ENCODE results near the gene PIEZO2.

Gene PIEZO2

DNA sequence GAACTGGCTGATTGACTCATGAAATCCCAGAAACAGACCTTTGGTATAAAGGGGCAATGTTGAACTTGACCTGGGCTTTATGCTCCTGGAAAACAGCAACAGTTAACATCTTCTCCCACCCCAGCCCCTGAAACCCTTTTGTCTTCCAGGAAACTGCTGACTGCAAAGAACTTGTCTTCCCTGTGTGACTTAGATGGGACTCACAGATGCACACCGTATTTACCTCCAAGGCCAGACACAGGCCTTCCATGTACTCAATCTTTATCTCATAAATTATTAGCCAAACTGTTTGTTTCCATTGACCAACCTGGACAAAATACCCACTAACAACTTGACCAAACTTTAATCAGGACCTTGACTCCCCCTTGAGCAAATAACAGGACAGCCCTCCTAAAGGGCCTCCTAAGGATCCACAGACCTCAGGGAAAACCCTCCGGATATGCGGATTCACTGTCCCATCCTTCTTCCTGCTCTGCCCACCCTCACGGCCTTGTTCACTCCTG lies 36.3 kb downstream of the PIEZO2 start:
- no peak for DNase-seq (ENCODE audit: low read depth in 2 of 2)

DNA sequence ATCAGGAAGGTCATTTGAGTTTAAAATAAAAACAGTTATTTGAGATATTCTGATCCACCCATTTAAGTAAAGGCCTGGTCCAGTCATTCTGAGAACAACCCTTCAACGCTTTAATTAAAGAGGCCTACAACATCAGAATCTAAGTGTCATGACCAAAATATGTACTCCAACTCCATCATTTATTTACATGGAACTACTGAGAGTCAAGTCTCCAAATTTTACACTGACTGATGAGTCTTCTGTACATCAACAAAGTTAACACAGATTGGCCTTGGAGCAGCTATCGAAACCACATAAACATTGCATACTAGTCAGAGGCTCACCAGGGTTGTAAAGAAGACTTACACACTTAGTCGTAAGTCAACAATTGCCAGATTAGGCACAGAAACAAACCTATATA lies 37.1 kb downstream of the PIEZO2 start:
- no peak for DNase-seq (ENCODE audit: low read depth in 2 of 2)

DNA sequence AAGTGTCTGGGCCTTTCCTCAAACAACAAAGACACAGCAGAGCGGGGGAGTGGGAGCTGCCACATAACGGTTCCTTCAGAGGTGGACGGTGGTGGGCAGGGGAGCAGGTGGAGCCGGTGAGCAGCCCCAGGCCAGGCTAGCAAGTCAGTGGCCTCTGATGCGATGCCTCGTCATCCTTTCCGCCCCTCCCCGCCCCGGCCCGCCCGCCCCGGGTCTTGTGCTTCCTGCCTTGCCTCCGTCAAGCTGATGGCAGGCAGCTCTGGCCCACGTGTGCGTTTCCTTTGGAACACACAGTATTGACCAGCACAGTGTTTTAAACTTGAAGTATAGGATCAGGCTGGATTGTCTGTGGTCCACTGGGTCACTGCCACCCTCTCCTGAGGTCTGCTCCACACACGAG lies 38.9 kb downstream of the PIEZO2 start:
- DNase-seq (ENCODE audit: low read depth in 2 of 2), result no peak

DNA sequence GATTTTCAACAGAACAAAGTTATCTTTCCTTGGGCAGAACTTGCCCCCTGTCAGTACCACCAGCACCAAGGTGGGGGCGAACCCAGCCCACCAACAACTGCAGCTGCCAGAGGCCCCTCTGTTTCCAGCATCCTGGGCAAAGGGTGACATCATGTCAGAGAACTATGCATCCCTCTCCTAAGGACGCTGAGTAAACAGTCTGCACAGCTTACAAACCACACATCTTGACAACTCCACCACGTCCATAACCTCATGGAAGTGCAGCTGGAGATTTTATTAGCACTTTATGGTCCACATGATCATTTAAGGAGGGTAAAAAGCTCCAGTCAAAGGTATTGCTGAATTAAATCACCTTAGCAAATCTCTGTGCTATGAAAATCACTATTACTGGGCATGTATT lies 40.4 kb downstream of the PIEZO2 start:
- no peak for DNase-seq (ENCODE audit: low read depth in 2 of 2)

DNA sequence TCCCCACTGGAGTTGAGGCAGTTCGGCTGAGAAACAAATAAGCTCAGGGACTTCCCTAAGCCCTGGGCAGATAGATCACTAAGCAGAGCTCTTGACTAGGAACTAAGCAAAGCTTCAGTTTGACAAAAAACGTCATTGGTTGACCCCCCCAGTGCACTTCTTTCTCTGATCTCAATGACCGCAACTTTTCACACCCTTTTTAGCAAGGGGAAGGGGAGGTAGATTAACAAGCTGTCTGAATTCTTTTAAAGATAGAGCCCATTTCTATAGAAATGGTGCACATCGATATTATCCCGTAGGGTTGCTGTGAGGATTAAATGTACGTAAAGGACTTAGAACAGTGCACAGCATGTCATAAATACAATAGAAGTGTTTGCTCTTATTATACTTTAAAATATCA lies 42.5 kb downstream of the PIEZO2 start:
- DNase-seq (ENCODE audit: low read depth in 2 of 2), result no peak

DNA sequence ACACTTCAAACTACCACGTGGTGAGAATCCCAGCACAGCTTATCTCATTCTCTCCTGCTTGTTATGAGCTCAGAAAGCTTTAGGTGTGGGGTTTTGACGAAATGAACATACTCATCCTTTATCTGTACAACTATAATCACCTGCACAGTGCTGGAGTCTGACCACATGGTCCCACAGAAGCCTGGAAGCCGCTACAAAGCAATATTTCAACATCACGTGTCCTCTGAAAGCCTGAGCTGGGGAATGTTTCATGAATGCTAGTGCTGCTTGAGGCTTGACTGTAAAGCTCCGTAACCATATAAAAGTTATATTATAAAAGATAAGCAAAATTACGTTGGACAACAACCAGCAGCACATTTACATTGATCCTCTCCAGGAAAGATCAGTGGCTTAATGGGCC lies 43.9 kb downstream of the PIEZO2 start:
- no peak for DNase-seq (ENCODE audit: low read depth in 2 of 2)

DNA sequence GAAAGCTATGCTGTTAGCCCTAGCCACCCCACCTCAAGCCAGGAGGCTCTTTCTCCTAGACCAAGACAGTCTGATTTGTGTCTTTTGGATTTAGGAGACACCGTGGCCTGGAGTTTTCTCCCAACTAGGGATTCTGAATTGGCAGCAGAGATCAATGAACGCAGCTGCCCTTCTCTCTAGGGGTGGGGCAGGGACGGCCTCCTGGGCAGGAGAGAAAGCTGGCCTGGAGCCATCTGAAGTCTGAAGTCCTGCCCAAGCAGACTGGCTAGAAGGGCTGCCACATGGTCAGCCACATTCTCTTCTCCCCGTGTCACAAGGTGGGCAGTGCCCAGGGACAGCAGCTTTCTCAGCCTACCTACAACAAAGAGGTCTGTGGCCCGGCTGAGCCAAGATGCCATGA lies 45.1 kb downstream of the PIEZO2 start:
- DNase-seq (ENCODE audit: low read depth in 2 of 2), result no peak

DNA sequence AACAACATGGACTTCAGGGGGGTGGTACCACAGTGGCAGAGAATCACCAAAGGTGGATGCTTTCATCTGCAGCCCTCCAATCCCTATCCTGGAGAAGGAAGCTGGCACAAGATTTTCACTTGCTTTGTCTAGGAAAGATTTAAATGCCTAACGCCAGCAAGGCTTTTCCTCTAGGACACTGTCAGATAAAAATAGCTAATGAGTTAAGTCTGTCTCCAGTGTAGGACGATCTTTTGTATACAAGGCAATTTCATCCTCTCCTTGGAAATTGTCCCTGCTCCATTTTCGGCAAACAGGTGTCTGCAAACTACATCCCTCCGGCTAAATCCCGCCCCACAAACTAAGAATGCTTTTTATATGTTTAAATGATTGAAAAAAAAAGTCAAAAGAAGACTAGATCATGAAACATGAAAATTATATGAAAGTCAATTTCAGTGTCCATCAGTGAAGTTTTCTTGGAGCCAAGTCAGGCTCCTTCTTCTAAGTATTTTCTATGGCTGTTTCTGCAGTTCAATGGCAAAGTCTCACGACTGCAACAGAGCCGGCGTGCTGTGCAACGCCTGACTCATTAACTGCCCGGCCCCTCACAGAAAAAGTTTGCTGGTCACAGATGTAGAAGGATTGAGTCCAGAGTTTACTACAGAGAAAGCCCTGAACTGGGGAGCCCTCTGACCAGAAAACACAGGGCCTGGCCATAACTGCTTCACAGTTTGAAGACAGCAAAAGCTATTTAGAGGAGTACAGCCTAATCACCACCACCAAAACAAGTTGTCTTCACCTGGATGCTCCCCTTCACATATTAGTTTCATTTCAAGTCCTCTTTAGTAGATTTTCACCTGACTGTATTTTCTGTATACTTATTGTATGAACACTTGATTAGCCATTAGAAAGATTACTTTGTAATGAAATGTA lies 52.3 kb downstream of the PIEZO2 start:
- no peak for DNase-seq (ENCODE audit: low read depth in 2 of 2)

DNA sequence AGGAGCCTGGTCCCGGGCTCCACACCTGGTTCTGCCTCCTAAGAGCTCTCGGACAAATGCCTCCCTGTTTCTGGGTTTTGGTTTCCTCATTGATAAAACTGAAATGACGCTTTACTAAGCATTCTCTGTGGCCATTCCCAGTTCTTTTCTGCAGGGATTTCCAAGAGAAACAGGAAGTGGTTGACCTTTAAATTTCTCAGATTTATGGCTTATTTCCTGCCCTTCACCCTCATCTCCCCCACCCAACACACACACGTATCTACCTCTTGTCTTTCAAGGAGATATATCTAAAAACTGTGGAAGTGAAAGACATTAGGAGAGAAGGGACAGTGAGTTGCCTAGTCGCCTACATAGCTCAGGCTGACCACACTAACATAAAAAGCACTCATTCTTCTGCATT lies 53.0 kb downstream of the PIEZO2 start:
- DNase-seq (ENCODE audit: low read depth in 2 of 2), result no peak

DNA sequence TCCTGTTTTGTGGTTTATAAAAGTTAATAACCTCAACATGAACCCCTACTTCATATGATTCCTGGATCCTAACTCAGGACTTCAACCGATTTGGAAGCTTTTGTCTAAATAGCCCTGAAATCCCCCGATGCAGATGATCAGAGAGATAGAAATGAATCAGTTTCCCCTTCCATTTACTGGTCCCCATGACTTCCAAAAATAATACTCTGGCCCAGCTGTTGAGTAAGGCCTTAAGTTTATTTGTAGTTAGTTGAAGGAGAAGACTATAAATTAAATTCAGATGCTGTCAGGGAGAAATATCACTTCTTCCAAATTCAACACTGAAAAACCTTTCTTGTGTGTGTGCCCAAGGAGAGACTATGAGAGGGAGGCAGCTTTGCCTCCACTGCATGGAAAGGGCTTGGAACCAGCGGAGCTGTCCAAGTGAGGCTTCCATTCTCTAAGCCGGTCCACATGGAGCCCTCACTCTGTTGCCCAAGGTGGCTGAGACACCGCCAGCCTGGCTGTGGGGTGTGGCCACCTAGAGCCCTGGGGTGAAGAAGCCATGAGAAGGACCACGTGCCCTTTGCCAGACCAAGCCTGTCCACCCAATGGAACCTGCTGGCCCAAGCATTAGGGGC lies 53.6 kb downstream of the PIEZO2 start:
- DNase-seq (ENCODE audit: low read depth in 2 of 2), result no peak

DNA sequence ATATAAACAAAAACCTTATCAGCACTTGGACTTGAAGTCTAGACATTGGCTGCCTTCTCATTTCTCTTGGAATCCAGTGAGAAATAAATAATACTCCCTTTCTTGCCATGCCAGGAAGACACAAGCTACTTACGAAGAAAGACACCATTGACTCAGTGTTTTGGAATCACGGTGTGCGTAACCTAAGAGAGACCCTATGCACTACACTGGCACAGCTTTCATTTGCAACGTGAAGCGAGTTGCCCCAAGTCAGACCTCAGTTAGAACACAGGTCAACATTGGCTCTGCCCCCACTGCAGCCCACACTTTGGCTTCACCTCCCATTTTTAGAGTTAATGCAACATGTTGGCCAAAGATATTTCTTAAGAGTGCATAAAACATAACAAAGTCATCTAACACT lies 54.2 kb downstream of the PIEZO2 start:
- DNase-seq (ENCODE audit: low read depth in 2 of 2), result no peak

DNA sequence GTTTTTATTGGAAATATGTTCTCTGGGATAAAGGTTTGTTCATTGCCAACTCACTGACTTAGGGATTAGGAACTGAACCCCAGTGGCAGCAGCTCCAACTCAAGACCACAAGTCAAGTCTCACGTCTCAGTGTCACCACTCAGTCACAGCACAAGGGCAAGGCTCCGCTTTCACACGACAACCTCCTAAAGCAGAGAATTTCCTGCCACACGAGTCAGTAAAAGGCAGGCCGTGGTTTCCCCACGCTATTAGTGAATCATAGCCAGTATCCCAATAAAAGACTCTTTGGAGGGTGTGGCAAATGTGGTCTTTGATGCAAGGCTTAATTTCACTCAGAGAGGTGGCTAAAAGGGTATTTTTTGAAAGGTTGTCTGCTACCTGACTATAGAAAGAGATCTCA lies 57.6 kb downstream of the PIEZO2 start:
- no peak for DNase-seq (ENCODE audit: low read depth in 2 of 2)

DNA sequence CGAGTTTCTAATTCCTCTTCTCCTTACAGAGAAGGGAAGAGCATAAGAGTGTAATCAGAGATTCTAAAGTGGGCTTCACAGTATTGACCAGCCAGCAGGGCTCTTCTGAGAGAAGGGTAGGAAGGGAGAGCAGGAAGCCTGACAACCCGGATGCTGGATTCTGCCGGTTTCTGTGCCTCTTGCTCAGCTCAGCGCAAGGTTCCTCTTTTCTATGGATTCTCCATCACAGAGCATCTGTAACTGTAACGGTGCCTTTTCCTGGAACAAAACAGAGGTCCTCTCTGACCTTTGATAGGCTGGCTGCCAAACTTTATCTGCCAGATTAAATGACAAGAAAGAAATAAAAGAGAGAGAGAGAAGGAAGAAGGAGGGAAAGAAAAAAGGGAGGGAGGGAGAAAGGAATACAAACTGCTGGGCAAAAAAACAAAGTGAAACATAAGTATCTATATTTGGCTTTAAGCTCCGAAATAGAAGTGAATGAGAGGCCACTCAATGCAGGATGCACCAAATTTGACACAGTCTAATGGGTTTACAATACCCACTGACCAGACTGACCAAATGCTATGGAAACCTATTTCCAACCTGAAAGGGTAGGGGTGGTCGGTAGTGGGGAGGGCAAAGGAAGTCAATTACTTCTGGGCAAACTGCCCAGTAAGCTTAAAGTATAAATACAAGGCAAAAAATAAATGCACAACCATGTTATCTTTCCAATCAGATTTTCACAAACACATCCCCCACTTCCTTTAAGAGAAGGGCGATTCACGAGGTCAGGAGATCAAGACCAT lies 59.2 kb downstream of the PIEZO2 start:
- no peak for DNase-seq (ENCODE audit: low read depth in 2 of 2)

DNA sequence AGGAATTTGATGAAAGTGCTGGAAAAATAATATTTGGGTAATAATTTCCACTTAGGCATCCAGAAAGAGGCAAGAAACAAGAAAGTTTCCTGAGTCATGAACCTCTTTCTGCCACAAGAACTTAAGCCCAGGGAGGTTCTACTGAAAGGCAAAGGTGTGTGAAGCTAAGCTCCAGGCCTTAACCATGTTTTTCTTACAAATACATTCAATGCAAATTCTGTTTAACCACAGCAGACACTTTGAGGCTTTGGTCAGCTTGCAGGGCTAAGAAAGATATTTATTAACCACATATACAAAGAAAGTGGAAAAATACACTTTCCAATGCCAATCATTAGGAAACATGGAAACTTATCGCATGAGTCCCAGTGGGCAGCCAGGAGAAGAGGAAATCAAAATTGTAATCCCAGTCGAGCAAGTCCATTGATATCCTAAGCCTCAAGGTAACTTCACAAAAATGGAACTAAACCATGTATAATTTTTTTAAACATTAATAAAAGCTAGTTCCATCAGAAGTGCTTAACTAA lies 68.3 kb downstream of the PIEZO2 start:
- no peak for DNase-seq (ENCODE audit: low read depth in 2 of 2)

DNA sequence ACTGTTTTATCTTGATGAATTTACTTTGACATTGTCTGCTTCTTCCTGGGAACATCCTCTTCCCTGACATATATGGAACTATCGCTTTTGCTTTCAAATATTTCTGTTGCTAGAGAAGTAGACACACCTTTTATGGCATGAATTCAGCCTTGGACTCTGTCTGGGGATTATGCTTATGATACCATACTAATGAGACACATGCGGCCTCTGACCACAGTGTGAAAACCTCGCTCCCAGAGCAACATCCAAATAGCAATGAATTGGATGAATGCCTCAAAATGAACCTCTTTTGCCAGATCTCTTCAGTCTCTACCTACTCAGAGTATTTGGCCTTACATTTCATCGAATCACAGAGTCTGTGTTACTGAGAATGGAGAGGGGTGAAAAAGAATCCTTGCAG lies 70.9 kb downstream of the PIEZO2 start:
- no peak for DNase-seq (ENCODE audit: low read depth in 2 of 2)

DNA sequence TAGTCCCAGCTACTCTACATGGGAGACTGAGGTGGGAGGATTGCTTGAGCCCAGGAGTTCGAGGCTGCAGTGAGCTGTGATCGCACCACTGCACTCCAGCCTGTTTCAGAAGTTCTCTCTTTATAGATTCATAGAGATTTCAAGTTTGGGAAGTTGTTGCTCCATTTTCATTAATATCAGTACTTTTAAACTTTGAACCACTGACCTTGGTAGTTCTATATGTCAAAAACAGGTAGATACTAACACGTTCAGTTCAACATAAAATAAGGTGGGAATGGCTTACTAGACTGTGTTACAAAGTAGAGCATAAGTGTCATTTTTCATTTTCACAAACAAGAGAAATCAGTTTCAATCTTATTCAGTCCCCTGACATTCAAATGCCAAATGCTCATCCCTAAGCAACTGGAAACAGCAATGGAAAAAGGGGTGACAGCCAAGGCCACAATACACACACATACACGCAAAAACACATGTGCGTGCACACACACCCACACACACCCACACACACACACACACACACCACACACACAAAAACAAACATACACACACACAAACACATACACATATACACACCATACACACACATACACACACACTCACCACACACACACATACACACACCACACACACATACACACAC lies 71.7 kb downstream of the PIEZO2 start:
- no peak for DNase-seq (ENCODE audit: low read depth in 2 of 2)

DNA sequence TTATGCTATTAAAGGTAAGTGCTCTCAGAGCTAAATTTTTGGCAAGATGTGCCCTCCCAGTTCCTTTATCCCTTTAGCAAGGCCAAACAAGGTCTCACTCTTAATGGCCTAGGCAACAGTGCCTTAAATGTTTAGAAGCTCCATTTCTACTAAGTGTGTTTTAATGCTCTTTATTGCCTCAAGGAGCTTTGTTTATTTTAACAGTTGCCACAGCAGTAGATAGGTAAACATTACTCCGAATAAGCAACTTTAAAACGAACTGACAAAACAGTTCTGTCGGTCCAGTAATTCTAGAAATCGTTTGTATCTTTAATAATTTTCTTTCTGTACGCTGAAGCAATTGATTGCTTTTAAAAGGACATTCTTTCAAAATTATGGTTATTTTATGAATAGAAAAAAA lies 74.5 kb downstream of the PIEZO2 start:
- no peak for DNase-seq (ENCODE audit: low read depth in 2 of 2)

DNA sequence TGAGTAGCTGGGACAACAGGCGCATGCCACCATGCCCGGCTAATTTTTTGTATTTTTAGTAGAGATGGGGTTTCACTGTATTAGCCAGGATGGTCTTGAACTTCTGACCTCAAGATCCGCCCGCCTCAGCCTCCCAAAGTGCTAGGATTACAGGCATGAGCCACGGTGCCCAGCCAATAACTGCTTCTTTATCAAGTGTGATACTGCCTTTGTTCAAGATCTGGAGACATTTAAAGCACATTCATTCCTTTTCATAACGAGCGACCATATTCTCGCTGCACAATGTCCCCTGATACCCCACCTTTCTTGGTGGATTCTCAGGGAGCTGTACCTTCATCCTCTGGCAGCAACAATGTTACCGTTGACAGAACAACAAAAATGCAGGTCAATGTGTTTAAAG lies 75.4 kb downstream of the PIEZO2 start:
- DNase-seq (ENCODE audit: low read depth in 2 of 2), result no peak

DNA sequence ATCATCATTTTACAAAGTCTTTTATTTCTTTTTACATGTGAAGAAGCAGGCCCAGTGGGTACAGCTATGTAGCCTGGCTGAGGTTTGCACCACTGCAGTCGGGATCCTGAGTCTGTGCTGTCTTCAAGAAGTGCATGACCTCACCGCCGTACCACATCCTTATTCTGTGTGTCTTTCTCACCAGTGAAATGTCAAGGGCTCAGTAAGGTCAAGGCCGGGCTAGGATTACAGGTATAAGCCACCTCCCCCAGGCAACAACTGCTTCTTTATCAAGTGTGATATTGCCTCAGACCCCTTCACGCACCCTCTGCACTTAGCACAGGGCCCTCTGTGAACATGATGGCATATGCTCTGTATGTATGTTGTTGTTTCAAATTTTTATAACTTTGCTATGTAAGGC lies 76.7 kb downstream of the PIEZO2 start:
- no peak for DNase-seq (ENCODE audit: low read depth in 2 of 2)

DNA sequence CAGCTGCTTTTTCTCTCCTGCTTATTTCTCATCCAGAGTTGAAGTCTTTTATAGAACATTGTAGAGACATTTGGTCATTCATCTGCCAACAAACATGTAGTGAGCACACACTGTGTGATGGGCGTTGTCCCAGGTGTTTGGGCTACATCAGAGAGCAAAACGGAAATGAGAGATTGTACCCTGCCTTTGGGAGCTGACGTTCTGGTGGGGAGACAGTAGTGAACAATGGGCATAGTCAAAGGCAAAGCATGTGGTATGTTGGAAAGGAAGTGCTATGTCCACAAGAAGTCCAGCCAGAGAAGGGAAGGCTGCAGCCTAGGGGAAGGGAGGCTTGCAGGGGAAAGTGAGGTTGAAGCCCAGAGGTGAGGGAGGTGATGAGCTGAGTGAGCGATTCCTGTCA lies 78.1 kb downstream of the PIEZO2 start:
- no peak for DNase-seq (ENCODE audit: low read depth in 2 of 2)

DNA sequence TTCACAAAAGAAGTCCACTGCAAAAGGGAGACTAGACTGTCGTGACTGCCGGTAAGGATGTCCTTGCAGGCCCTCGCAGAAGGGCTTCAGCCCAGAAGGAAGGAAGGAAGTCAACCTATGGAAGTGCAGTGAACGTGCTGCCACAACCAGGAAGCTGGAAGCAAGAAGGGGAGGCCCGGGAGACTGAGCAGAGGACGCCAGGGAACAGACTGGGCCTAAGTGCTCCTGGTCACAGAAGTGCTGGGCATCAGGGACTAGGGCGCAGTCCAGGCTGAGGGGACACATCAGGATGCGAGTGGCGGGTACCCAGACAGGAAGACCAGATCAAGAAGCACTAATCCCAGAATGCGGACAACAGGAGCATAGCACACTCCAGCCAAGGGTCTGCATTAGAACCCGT lies 78.8 kb downstream of the PIEZO2 start:
- no peak for DNase-seq (ENCODE audit: low read depth in 2 of 2)

DNA sequence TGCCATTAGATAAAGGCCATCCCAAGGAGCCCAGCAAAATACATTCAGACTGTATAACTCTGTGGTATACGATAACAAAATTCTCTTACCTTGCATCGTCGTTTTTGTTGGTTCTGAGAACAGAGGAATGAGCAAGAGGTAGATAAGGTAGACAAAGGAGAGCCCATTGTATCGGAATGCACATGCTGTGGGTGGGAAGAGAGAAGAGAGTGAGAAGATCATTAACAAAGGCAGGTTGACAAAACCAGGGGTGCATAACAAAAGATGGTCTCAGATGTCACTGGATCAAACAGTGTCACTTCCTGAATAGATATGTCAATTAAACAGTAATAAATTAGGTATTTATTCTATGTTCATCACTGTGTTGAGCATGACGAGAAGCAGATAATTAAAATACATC lies 83.3 kb downstream of the PIEZO2 start:
- no peak for DNase-seq (ENCODE audit: low read depth in 2 of 2)

Data from stimulated activated CD4-positive, alpha-beta T cell treated with anti-CD3 and anti-CD28 coated beads, Interleukin-1b, Interleukin-23, amount 100 ng/mL, for 4 hours (primary cell).